Lower leg skin (tissue), 4 donors: ENCODE results near the gene MTMR3. TPM values are rescaled to one million over a fixed set of nuclear protein-coding genes. Genes with fewer than 3 reads are reported as not detected.

Experiments used
- DNase-seq, 2 donors: peaks; one replicate each; pipeline ENCODE4 v3.0.0-alpha.2; 2019; ENCODE audit warnings: low spot score in 2 of 2
- H3K4me3 ChIP-seq: fragments of 200-600 bp; sonication (generic); 2 replicates; pipeline ENCODE4 v1.5.1; 2017; ENCODE audit warnings: mild to moderate bottlenecking, low read depth; ENCODE audit not compliant: poor library complexity, severe bottlenecking
- CTCF ChIP-seq, 3 donors: fragments of 450-650 bp; IDR thresholded peaks; one replicate each; pipeline ENCODE4 v1.5.1; 2016; ENCODE audit warnings: antibody characterized with exemption in 3 of 3, mild to moderate bottlenecking in 3 of 3, moderate library complexity in 2 of 3
- POLR2A ChIP-seq, 2 donors: fragments of 450-650 bp; IDR thresholded peaks; one replicate each; pipeline ENCODE4 v1.6.1; 2016 to 2017; ENCODE audit warnings: antibody characterized with exemption in 2 of 2, mild to moderate bottlenecking in 1 of 2, moderate library complexity in 1 of 2
- WGBS, 2 donors: methylation state at CpG; one replicate each; pipeline ENCODE4 v1.1.5; 2018; 5-methylcytosine and 5-hydroxymethylcytosine counted together
- intact Hi-C: fragments of 100-400 bp; cut with DNase I; formaldehyde crosslinking; loops from one replicate; pipeline ENCODE4 v1.15.0; 2023; ENCODE audit warnings: low total_unique reads
- total RNA-seq, 4 donors: library from RNA; depleted of rRNA; stranded (reverse); fragments of >200 nt; gene quantifications; one replicate each; pipeline ENCODE4 v1.1.0, GENCODE V29; 2016

Gene MTMR3
- total RNA-seq, 4 donors from 2014 or later: 51.4 to 70.5 (median 62.6) TPM

- DNase-seq: peak in 1 of 2 donors; percentile 70
- 82 to 86% methylated on average over 11 of the region's 11 CpGs for WGBS, 2 donors
- H3K4me3 ChIP-seq: no peak overlapping the region
- TF ChIP-seq POLR2A (IDR thresholded peaks at IDR 0.05): no peak
- TF ChIP-seq CTCF (IDR thresholded peaks at IDR 0.05): no peak
- intact Hi-C loops: no loop called here
Observed at GRCh38 chr22:30040499-30041260, 157.7 kb downstream of the MTMR3 start.

GRCh38 chr22:30041475-30041874 is 158.5 kb downstream of the MTMR3 start:
- H3K4me3 ChIP-seq: no peak overlapping the region
- TF ChIP-seq CTCF (IDR thresholded peaks at IDR 0.05) (no peak), POLR2A (IDR thresholded peaks at IDR 0.05) (no peak)
- DNase-seq: peak in 1 of 2 donors; percentile 69
- 72 to 79% methylated on average over 2 of the region's 2 CpGs for WGBS, 2 donors
- intact Hi-C loops: no loop called here

- H3K4me3 ChIP-seq: no peak overlapping the region
- intact Hi-C loops: no loop called here
- peak in 1 of 2 donors; percentile 31 for DNase-seq
- no peak for TF ChIP-seq POLR2A (IDR thresholded peaks at IDR 0.05)
- TF ChIP-seq CTCF (IDR thresholded peaks at IDR 0.05): no peak
- WGBS, 2 donors: 72 to 81% methylated on average over 2 of the region's 2 CpGs
Observed at GRCh38 chr22:30041881-30042280, 158.9 kb downstream of the MTMR3 start.

- WGBS, 2 donors: 44 to 61% methylated on average over 4 of the region's 4 CpGs
- no peak for DNase-seq
- intact Hi-C loops: no loop called here
- TF ChIP-seq POLR2A (IDR thresholded peaks at IDR 0.05) (no peak), CTCF (IDR thresholded peaks at IDR 0.05) (no peak)
- H3K4me3 ChIP-seq: no peak overlapping the region
Observed at GRCh38 chr22:30043161-30043560, 160.2 kb downstream of the MTMR3 start.

GRCh38 chr22:30044369-30044768 is 161.4 kb downstream of the MTMR3 start:
- peak in 1 of 2 donors; percentile 86 for DNase-seq
- intact Hi-C loops: no loop called here
- TF ChIP-seq POLR2A (IDR thresholded peaks at IDR 0.05): no peak
- TF ChIP-seq CTCF (IDR thresholded peaks at IDR 0.05): no peak
- WGBS, 2 donors: 12 to 17% methylated on average over 3 of the region's 3 CpGs
- H3K4me3 ChIP-seq: no peak overlapping the region
